ENCODE results near the gene BACH2.
"Not testable (repeated sequence)": the region's sequence is repeated elsewhere in the genome, so short reads cannot be mapped to it uniquely, and the experiment has no call there.

The BACH2 gene

GRCh38 chr6:90131614-90132423 lies 164.8 kb downstream of the BACH2 start:
- TF ChIP-seq CTCF (IDR thresholded peaks at IDR 0.05) = no peak
- H3K4me2 ChIP-seq (ENCODE audit: low read length) = no peak overlapping the region
- no peaks in the 10 kb centered on the region for H3K4me1 ChIP-seq
- no peaks in the 10 kb centered on the region for H3K27me3 ChIP-seq (ENCODE audit: control insufficient read depth, insufficient read depth, low read length)
- H2AFZ ChIP-seq = no peak overlapping the region
- no peaks in the 10 kb centered on the region for H3K9me3 ChIP-seq (ENCODE audit: control insufficient read depth, low read length)
- no peak overlapping the region for H3K9ac ChIP-seq
- no peaks in the 10 kb centered on the region for H3K36me3 ChIP-seq (ENCODE audit: control insufficient read depth, insufficient read depth, low read length)
- H3K27ac ChIP-seq = no peak overlapping the region
- peaks cover 8% of the 10 kb centered on the region for H3K79me2 ChIP-seq
- H3K4me3 ChIP-seq (ENCODE audit: low read depth, low read length) = no peak overlapping the region

- TF ChIP-seq CTCF (IDR thresholded peaks at IDR 0.05) = no peak
- Histone ChIP-seq H3K79me2 (peaks cover 8% of the 10 kb centered on the region), H3K9ac (no peak overlapping the region), H2AFZ (no peak overlapping the region), H3K27me3 (ENCODE audit: control insufficient read depth, insufficient read depth, low read length) (no peaks in the 10 kb centered on the region), H3K4me3 (ENCODE audit: low read depth, low read length) (no peak overlapping the region), H3K9me3 (ENCODE audit: control insufficient read depth, low read length) (no peaks in the 10 kb centered on the region), H3K4me1 (no peaks in the 10 kb centered on the region), H3K4me2 (ENCODE audit: low read length) (no peak overlapping the region), H3K27ac (no peak overlapping the region), H3K36me3 (ENCODE audit: control insufficient read depth, insufficient read depth, low read length) (no peaks in the 10 kb centered on the region)
Measured at GRCh38 chr6:90131125-90131524, 165.5 kb downstream of the BACH2 start.

- H3K4me3 ChIP-seq (ENCODE audit: low read depth, low read length); H3K27ac ChIP-seq; H3K27me3 ChIP-seq (ENCODE audit: control insufficient read depth, insufficient read depth, low read length): not testable (repeated sequence)
Measured at GRCh38 chr6:90128687-90129086, 168.0 kb downstream of the BACH2 start.

GRCh38 chr6:90127595-90127994 lies 169.0 kb downstream of the BACH2 start:
- Histone ChIP-seq H3K79me2 (peaks cover 3% of the 10 kb centered on the region), H3K9me3 (ENCODE audit: control insufficient read depth, low read length) (no peaks in the 10 kb centered on the region), H3K27me3 (ENCODE audit: control insufficient read depth, insufficient read depth, low read length) (no peaks in the 10 kb centered on the region), H3K36me3 (ENCODE audit: control insufficient read depth, insufficient read depth, low read length) (no peaks in the 10 kb centered on the region), H3K4me1 (no peaks in the 10 kb centered on the region), H3K4me2 (ENCODE audit: low read length) (no peak overlapping the region), H3K9ac (no peak overlapping the region), H3K27ac (no peak overlapping the region), H3K4me3 (ENCODE audit: low read depth, low read length) (no peak overlapping the region), H2AFZ (no peak overlapping the region)
- TF ChIP-seq CTCF (IDR thresholded peaks at IDR 0.05) = no peak

More at GRCh38 chr6:90128687-90129086, 168.0 kb downstream of the BACH2 start:
- not testable (repeated sequence) for H2AFZ ChIP-seq; H3K9ac ChIP-seq; H3K4me1 ChIP-seq; H3K4me2 ChIP-seq (ENCODE audit: low read length); H3K36me3 ChIP-seq (ENCODE audit: control insufficient read depth, insufficient read depth, low read length); H3K79me2 ChIP-seq; H3K9me3 ChIP-seq (ENCODE audit: control insufficient read depth, low read length)

GRCh38 chr6:90126839-90127238 lies 169.8 kb downstream of the BACH2 start:
- no peak overlapping the region for H3K4me3 ChIP-seq (ENCODE audit: low read depth, low read length)
- H3K4me1 ChIP-seq = no peaks in the 10 kb centered on the region
- H3K36me3 ChIP-seq (ENCODE audit: control insufficient read depth, insufficient read depth, low read length) = no peaks in the 10 kb centered on the region
- no peaks in the 10 kb centered on the region for H3K27me3 ChIP-seq (ENCODE audit: control insufficient read depth, insufficient read depth, low read length)
- no peak overlapping the region for H3K27ac ChIP-seq
- H3K79me2 ChIP-seq = peaks cover 3% of the 10 kb centered on the region
- no peak for TF ChIP-seq CTCF (IDR thresholded peaks at IDR 0.05)
- no peak overlapping the region for H2AFZ ChIP-seq
- H3K9me3 ChIP-seq (ENCODE audit: control insufficient read depth, low read length) = no peaks in the 10 kb centered on the region
- no peak overlapping the region for H3K4me2 ChIP-seq (ENCODE audit: low read length)
- no peak overlapping the region for H3K9ac ChIP-seq

Measured in parathyroid adenoma (tissue), 2 donors.